HL-60 (cell line): ENCODE measurements around the gene ZP2.

Experiments
- DNase-seq, 2 experiments: peaks; one replicate each; pipeline ENCODE4 v3.0.0-alpha.2; 2010 to 2020; ENCODE audit warnings: low read depth in 1 of 2, low spot score in 1 of 2
- H3K27ac ChIP-seq: fragments of 250-450 bp; sonication (Bioruptor Pico); replicated peaks from 2 replicates; pipeline ENCODE4 v1.5.1; 2020; ENCODE audit warnings: mild to moderate bottlenecking, moderate library complexity
- H3K27me3 ChIP-seq: fragments of 250-450 bp; sonication (Bioruptor Pico); 2 replicates; pipeline ENCODE4 v1.5.1; 2021; ENCODE audit warnings: mild to moderate bottlenecking, moderate library complexity; ENCODE audit not compliant: insufficient read depth, poor library complexity, severe bottlenecking
- H3K4me3 ChIP-seq: replicated peaks from 2 replicates; pipeline ENCODE4 v1.5.1; 2011; ENCODE audit warnings: mild to moderate bottlenecking, control low read depth, low read length; ENCODE audit not compliant: insufficient read depth
- CTCF ChIP-seq: IDR thresholded peaks from one replicate; pipeline ENCODE4 v1.5.1; 2011; ENCODE audit warnings: low read length, control low read depth, inconsistent platforms; ENCODE audit not compliant: insufficient read depth
- GABPA ChIP-seq: IDR thresholded peaks from 2 replicates; pipeline ENCODE4 v1.6.1; 2012; ENCODE audit warnings: low read depth
- POLR2AphosphoS5 ChIP-seq: IDR thresholded peaks from 2 replicates; pipeline ENCODE4 v1.6.1; 2012; ENCODE audit warnings: low read depth
- REST ChIP-seq: IDR thresholded peaks from 2 replicates; pipeline ENCODE4 v1.6.1; 2012; ENCODE audit warnings: low read depth; ENCODE audit not compliant: insufficient replicate concordance
- SPI1 ChIP-seq: IDR thresholded peaks from 2 replicates; pipeline ENCODE4 v1.6.1; 2012; ENCODE audit warnings: low read depth, mild to moderate bottlenecking, borderline replicate concordance

ZP2 gene

DNA sequence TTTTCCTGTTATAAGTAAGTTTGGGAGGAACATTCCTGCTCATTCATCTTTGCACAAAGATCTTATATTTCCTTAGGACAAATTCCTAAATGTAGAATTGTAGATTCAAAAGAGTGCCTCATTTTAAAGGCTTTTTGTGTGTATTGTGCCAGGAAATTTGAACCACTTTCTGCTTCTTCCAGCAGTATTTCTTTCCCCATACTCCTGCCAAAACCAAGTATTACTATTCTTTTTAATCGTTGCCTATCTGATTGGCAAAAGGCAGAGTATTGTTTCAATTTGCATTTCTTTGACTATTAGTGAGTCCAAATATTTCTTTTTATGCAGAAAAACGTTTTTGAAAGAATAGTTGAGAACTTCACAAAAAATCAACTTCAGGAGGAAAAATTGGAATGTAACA, 31.4 kb upstream of the ZP2 start:
- Histone ChIP-seq H3K27me3 (no peaks in the 10 kb centered on the region), H3K27ac (no peak overlapping the region), H3K4me3 (no peak overlapping the region)
- DNase-seq = no peak
- TF ChIP-seq GABPA = no peak
- TF ChIP-seq POLR2AphosphoS5 = no peak
- TF ChIP-seq CTCF = no peak
- no peak for TF ChIP-seq SPI1
- no peak for TF ChIP-seq REST

- H3K4me3 ChIP-seq = no peak overlapping the region
- DNase-seq = no peak
- H3K27ac ChIP-seq = no peak overlapping the region
- TF ChIP-seq SPI1 (no peak), POLR2AphosphoS5 (no peak), GABPA (no peak), REST (no peak), CTCF (no peak)
- peaks cover 2% of the 10 kb centered on the region for H3K27me3 ChIP-seq
Observed at GRCh38 chr16:21239646-21240045, 28.3 kb upstream of the ZP2 start.

DNA sequence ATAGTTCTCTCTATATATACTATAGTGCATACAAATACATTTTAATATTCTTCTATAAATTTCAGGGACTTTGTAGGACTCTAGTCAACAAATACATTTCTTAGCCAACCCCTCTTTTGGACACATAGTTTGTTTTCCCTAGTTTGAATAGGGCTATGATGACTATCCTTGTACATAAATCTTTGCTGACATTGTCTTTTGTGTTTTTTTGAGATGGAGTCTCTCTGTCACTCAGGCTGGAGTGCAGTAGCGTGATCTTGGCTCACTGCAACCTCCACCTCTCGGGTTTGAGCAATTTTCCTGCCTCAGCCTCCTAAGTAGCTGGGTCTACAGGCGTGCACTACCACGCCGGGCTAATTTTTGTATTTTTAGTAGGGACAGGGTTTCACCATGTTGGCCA, 25.5 kb upstream of the ZP2 start:
- H3K4me3 ChIP-seq = no peak overlapping the region
- no peak overlapping the region for H3K27ac ChIP-seq
- no peak for DNase-seq
- peaks cover 2% of the 10 kb centered on the region for H3K27me3 ChIP-seq
- no peak for TF ChIP-seq GABPA
- TF ChIP-seq CTCF = no peak

- Histone ChIP-seq H3K27me3 (peaks cover 2% of the 10 kb centered on the region), H3K27ac (no peak overlapping the region), H3K4me3 (no peak overlapping the region)
- DNase-seq = no peak
- TF ChIP-seq GABPA (no peak), SPI1 (no peak), CTCF (no peak), POLR2AphosphoS5 (no peak), REST (no peak)
Observed at GRCh38 chr16:21235199-21235585, 23.8 kb upstream of the ZP2 start.
